GM21737 (cell line): ENCODE data around the gene SUN3.

Experiments
- ATAC-seq: cut with Tn5 transposase; IDR thresholded peaks from one replicate; pipeline ENCODE4 v1.9.1; 2021; ENCODE audit warnings: mild to moderate bottlenecking, moderate library complexity; ENCODE audit not compliant: unreplicated experiment

The SUN3 gene

GRCh38 chr7:47979832-47980181 lies 49.1 kb downstream of the SUN3 start:
- ATAC-seq, result no peak

- peak; percentile 99 for ATAC-seq
These were observed 49.6 kb downstream of the SUN3 start, which contains the start of gene HUS1 for GRCh38 chr7:47979145-47979831. HUS1 (minus strand) TSS chr7:47979615; CDS start chr7:47979519, 96 bp downstream.

- no peak for ATAC-seq
These were observed 50.1 kb downstream of the SUN3 start for GRCh38 chr7:47978790-47979144.

DNA sequence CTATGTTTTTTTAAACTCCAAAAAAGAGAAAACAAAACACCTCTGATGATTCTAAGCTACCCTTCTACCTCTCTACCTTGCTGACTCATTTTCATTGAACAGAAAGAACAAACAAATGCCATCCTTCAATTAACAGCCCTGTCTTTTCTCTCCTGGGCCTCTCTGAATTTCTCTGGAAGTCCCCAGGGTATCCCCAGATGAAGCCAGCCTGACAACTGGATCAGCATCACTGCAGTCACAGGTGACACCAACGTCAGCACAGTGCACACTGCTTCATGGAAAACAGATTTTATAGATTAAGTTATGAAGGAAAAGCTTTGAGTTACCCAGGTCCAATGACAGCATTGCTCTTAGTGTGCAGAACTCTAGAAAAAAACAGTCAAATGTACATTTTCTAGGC lies 55.2 kb downstream of the SUN3 start:
- no peak for ATAC-seq

- ATAC-seq, result no peak
These were observed 58.1 kb downstream of the SUN3 start for GRCh38 chr7:47970761-47971160.

DNA sequence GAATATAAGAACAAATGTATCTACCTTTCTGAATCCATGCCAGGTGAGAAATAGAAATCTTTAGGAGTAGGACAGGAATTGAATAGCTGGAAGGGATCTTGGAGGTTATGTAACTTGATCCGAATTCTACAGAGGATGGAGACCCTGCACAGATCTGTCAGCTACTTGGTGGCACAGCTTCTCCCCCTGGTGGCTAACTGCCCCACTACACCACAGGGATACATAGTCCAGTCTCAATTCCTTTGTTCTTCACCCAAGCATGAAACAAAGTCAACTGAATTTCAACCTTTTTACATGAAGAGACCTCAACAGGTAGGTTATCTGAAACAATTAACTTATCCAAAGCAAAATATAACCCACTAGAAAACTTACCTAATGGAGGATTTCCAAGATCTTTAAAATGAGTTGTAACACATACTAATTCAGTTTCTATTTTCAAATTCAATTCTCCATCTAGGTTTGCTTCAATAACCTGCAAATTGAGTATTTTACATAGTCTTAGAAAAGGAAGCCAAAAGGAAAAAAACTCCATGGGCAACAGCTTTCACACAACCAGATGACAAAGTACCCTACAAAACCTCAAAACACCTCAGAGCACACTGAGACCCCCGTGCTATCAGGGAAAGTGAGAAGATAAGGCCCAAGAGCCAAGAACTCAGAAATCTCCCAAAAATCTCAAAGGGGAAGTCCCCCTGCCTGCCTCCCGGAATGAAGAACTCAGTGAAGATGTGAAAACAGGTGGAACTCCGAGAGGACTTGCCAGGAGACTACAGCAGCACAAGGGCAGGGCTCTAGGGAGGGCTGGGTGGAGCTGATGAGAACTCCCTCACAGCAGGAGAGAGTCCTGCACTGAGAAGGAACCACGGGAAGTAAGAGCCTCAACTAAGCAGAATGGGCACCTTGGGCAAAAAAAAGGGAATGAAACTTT lies 59.8 kb downstream of the SUN3 start:
- ATAC-seq, result no peak

GRCh38 chr7:47967708-47968107 lies 61.2 kb downstream of the SUN3 start:
- ATAC-seq, result no peak

DNA sequence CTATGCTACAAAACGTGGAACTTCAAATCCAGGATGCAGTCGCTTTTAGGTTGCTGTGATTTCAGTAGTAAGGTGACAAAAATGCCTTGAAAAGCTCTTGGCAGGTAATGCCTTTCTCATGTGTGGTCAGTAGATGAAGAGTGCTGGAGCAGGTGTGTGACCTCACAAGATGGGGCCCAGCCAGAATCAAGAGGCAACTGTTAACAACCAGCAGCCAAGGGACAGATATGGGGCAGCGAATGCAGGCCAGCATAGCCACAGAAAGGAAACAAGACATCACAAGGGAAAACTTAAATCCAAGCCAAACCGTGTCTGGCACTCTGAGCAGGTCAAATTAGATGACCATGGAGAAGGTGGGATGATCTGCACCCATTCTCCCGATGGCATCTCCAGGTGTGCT lies 61.8 kb downstream of the SUN3 start:
- no peak for ATAC-seq

DNA sequence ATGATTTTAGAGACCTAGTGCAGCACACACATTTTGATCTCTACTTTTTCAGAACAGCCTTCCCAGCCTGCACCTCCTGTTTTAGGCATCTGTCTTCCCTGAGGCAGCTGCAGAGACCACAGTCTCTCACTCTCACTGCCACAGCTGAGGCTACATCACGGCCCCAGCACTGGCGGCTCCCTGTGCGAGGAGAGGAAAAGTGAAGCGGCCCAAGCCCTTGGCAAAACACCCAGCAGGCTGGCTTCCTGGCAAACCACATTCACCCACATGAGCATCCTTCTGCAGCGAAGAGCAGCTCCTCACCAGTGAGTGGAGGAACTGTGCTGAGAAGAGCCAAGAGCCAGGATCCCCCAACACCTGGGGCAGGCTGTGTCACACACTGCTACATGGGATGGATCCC lies 63.5 kb downstream of the SUN3 start:
- ATAC-seq, result no peak

DNA sequence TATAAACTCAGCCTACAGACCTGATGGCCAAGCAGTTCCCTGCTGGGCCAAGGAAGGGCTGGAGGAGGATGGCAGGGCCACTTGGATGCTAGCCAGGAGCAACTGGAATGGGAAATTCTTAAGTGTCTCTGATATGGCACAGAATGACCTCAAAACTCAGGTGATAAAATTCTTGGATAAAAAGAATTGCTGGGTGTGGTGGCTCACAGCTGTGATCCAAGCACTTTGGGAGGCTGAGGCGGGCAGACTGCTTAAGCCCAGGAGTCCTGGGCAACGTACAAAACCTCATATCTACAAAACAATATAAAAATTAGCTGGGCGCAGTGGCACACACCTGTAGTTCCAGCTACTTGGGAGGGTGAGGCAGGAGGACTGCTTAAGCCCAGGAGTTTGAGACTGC lies 66.6 kb downstream of the SUN3 start:
- ATAC-seq, result no peak

GRCh38 chr7:47957156-47957555 lies 71.8 kb downstream of the SUN3 start:
- ATAC-seq, result no peak

DNA sequence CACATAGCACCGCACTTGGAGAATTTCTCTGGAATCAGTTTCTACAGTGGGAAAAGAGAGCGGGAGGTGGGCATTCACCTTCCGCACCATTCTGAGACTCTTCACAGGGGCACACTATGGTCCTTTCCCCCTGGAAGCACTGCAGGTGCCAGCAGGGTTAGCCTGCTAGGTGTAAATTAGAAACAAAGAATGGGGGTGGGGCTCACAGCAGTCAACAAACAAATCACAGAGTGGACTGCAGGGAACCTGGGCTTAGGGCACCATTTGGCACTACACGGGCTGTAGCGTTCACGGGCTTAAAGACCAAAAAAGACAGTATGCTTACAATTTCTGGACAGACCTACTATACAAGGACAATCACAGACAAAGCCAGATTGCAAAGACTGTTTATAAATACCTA lies 72.7 kb downstream of the SUN3 start:
- ATAC-seq, result no peak

GRCh38 chr7:47954231-47954911 lies 74.5 kb downstream of the SUN3 start:
- no peak for ATAC-seq

- no peak for ATAC-seq
These were observed 75.1 kb downstream of the SUN3 start for GRCh38 chr7:47953822-47954221.

DNA sequence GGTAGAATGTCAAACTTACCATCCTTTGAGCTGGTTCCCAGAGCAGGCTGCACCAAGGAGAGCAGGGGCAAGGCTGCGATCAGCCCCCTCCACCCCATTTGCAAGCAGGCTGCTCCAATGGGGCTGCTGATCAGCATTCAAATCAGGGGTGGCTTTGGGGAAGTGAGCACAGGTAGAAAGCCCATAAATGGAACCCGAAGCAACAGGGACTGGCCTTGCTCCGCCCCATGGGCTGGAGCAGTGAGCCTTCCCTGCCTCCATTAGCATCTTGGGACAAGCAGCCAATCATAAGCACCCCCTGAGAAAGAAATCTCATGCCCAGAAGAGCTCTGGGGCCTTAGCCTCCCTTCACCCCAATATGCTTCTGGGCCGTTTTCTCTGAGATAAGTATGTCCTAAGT lies 76.7 kb downstream of the SUN3 start:
- ATAC-seq, result no peak

- ATAC-seq, result no peak
These were observed 77.5 kb downstream of the SUN3 start for GRCh38 chr7:47951374-47951773.

DNA sequence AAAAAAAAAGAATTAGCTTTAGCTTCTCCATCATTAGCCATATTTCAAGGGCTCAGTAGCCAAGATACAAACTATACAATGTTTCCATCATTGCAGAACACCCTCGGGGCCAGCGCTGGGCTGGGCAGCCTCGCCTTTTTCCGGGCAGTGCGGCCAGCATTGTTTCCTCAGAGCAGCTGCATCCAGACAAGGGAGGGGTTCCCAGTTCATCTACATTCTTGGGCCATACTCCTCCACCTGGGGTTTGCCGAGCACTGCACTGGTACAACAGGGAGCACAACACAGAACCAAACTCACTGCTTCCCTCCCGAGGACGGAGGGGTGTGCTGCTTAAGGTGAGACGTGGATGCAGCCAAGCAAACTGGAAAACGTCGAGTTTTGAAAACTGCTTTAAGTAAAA lies 78.2 kb downstream of the SUN3 start:
- ATAC-seq, result no peak

DNA sequence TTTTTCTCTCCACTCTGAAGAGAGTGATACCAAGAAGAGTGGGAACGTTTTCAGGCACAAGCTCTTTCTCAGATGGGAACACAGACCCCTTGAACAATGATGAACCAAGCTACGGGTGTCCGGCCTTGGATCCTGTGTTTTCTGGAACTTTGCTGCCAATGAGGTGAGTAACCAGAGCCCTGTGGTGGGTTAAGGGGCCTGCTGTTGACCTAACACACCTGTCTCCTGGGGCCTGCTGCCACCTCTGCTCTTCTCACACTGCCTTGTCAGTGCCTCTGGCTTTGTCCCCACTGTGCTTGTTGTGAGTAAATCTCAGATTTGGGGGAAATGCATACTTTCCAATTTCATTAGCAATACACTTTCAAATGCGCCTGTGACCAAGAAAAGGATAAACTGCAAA lies 79.2 kb downstream of the SUN3 start:
- ATAC-seq, result no peak

DNA sequence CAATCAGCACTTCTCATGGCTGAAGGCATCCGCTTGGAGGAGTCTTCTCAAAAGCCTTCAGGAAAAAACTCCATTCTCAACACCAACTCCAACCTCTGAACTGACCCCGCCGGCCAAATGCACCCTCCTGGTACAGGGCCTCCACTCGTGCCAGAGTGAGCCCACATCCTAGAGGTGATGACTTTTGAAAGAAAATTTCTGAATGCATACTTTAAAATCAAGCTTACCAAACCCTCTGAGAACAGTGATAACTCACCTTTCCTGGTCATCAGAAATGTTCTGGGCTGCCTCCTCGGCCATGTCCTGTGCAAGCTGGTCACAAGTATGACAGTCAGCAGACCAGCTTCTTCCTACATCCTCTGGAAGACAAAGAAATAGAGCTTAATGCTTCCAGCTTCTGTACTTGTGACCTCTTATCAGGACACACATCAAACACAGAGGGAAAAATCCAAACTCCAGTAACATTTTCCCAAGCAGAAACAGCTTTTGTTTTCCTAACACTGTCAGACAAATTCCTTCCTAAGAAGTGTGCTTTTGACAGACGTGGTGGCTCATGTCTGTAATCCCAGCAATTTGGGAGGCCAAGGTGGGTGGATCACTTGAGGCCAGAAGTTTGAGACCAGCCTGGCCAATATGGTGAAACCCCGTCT lies 80.6 kb downstream of the SUN3 start, which contains the start of gene PKD1L1:
Gene PKD1L1 (minus strand): TSS at position 326 of the 650 bp plus-strand sequence. CDS start 26 bp downstream, at position 300.
- ATAC-seq, result no peak

DNA sequence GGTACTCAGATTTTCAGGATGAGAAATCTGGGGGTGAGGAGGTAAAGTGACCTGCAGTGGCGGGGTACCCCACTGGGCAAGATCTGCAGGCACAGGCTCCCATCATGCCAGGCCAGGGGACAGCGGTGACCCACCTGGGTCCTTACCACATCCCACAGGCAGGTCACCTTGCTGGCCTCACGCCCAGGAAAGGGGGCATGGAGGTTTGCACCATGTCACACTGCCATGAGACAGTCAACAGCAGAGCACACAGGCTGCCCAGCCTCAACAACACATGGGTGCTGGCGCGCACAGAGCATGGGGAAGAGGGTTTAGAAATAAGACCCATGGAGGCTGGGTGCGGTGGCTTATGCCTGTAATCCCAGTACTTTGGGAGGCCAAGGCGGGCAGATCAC lies 81.6 kb downstream of the SUN3 start:
- ATAC-seq, result no peak
